Esophagus muscularis mucosa (tissue), 4 donors: ENCODE results near the gene HMGN4. TPM values are rescaled to one million over a fixed set of nuclear protein-coding genes. Genes with fewer than 3 reads are reported as not detected.
"Not testable (repeated sequence)": the region's sequence is repeated elsewhere in the genome, so short reads cannot be mapped to it uniquely, and the experiment has no call there.

Experiments
- DNase-seq: peaks from one replicate; pipeline ENCODE4 v3.0.0-alpha.2; 2017; ENCODE audit errors: extremely low spot score
- H3K27ac ChIP-seq, 4 donors: fragments of 200-600 bp; sonication (generic); replicated peaks in 1 of 4; 1 replicate in 3 of 4; 2 replicates in 1 of 4; pipeline ENCODE4 v1.5.1; 2016 to 2019; ENCODE audit warnings: mild to moderate bottlenecking in 1 of 4
- H3K27me3 ChIP-seq, 4 donors: fragments of 200-600 bp; sonication (generic); one replicate each; pipeline versions ENCODE4 v1.5.1 to v1.6.0; 2016 to 2019
- H3K36me3 ChIP-seq, 4 donors: fragments of 200-600 bp; sonication (generic); one replicate each; pipeline ENCODE4 v1.5.1; 2016 to 2019
- H3K4me1 ChIP-seq, 4 donors: fragments of 200-600 bp; sonication (generic); one replicate each; pipeline ENCODE4 v1.5.1; 2016 to 2019
- H3K4me3 ChIP-seq, 4 donors: fragments of 200-600 bp; sonication (generic); 1 replicate in 2 of 4; 2 replicates in 2 of 4; pipeline ENCODE4 v1.5.1; 2016 to 2019; ENCODE audit warnings: mild to moderate bottlenecking in 4 of 4, moderate library complexity in 1 of 4
- H3K9me3 ChIP-seq, 4 donors: fragments of 200-600 bp; sonication (generic); 1 replicate in 3 of 4; 2 replicates in 1 of 4; pipeline ENCODE4 v1.5.1; 2016 to 2019
- EP300 ChIP-seq: sonication (generic); formaldehyde crosslinking; IDR thresholded peaks from one replicate; pipeline ENCODE4 v1.6.1; 2017; ENCODE audit warnings: antibody characterized with exemption
- POLR2A ChIP-seq: fragments of 450-650 bp; IDR thresholded peaks from one replicate; pipeline ENCODE4 v1.6.1; 2017; ENCODE audit warnings: antibody characterized with exemption, moderate library complexity, mild to moderate bottlenecking, low read depth
- POLR2AphosphoS5 ChIP-seq, 2 donors: sonication (generic); formaldehyde crosslinking; IDR thresholded peaks; one replicate each; pipeline ENCODE4 v1.6.1; 2017; ENCODE audit warnings: antibody characterized with exemption in 2 of 2
- WGBS: methylation state at CpG from one replicate; pipeline ENCODE4 v1.1.5; 2018; 5-methylcytosine and 5-hydroxymethylcytosine counted together
- intact Hi-C: fragments of 100-400 bp; cut with DNase I; formaldehyde crosslinking; loops from one replicate; pipeline ENCODE4 v1.15.1; 2023
- total RNA-seq, 4 donors: library from RNA; depleted of rRNA; stranded (reverse); fragments of >200 nt; gene quantifications; one replicate each; pipeline versions ENCODE4 v1.1.0 to v1.2.1, GENCODE V29; 2016
- TF ChIP-seq, protein P1 (sequence below), 3 experiments: fragments of 200-600 bp in 2 of 3; fragments of 450-650 bp in 1 of 3; sonication (generic) in 2 of 3; IDR thresholded peaks; one replicate each; pipeline ENCODE4 v1.5.1; 2017 to 2019; ENCODE audit warnings: antibody characterized with exemption in 3 of 3, mild to moderate bottlenecking in 2 of 3, moderate library complexity in 1 of 3

Gene HMGN4
- total RNA-seq, 4 donors from 2014 or later = 80.2 to 117 (median 86.5) TPM

DNA sequence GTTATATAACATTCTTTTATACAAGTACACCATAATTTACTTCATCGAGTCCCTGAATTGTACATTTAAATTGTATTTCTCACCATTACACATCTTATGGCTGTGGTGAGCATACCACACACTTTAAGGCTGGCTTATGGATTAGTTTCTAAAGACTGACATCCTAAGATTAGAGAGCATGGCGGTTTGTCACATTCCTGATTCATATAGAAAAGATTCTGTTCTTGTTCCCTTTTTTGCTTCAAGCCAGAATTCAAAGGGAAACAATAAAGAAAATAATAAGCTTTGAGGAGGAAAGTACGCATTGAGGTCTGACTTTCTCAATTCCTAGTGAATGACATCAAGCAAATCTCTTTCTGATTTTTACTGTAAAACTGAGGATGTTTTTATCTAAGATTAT, 35.5 kb upstream of the HMGN4 start:
- intact Hi-C loops = no loop called here
- Histone ChIP-seq H3K27me3 (peaks cover 0 to 37% (median 11%) of the 10 kb centered on the region in 4 donors), H3K27ac (no peak overlapping the region), H3K4me3 (no peak overlapping the region), H3K36me3 (no peaks in the 10 kb centered on the region), H3K4me1 (peaks cover 6 to 12% (median 12%) of the 10 kb centered on the region in 4 donors), H3K9me3 (no peaks in the 10 kb centered on the region)
- DNase-seq = no peak
- 94% methylated on average over 3 of the region's 3 CpGs for WGBS
- TF ChIP-seq POLR2AphosphoS5 (IDR thresholded peaks at IDR 0.05) (no peak), EP300 (no peak), POLR2A (no peak)
- TF ChIP-seq, protein P1, sequence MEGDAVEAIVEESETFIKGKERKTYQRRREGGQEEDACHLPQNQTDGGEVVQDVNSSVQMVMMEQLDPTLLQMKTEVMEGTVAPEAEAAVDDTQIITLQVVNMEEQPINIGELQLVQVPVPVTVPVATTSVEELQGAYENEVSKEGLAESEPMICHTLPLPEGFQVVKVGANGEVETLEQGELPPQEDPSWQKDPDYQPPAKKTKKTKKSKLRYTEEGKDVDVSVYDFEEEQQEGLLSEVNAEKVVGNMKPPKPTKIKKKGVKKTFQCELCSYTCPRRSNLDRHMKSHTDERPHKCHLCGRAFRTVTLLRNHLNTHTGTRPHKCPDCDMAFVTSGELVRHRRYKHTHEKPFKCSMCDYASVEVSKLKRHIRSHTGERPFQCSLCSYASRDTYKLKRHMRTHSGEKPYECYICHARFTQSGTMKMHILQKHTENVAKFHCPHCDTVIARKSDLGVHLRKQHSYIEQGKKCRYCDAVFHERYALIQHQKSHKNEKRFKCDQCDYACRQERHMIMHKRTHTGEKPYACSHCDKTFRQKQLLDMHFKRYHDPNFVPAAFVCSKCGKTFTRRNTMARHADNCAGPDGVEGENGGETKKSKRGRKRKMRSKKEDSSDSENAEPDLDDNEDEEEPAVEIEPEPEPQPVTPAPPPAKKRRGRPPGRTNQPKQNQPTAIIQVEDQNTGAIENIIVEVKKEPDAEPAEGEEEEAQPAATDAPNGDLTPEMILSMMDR (IDR thresholded peaks at IDR 0.05) = no peak

DNA sequence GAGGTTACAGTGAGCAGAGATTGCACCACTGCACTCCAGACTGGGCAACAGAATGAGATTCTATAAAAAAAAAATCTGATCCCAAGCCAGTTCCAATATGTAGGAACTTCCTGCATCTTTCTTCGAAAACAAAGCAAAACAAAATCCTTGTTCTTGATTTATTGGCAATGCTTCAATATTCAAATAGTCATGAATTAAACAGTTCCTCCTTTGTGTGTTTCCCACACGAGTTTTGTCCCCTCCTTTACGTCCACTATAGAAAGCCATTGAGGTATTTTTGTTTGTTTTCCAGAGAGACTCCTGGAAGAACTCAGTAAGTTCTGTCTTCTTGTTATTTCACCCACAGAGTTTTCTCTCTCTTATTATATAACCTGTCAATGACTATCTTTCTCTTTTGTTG, 30.5 kb upstream of the HMGN4 start:
- no peak for DNase-seq
- H3K36me3 ChIP-seq = no peaks in the 10 kb centered on the region
- no peaks in the 10 kb centered on the region for H3K9me3 ChIP-seq
- H3K4me3 ChIP-seq = no peak overlapping the region
- 70% methylated on average over 3 of the region's 3 CpGs for WGBS
- TF ChIP-seq, protein P1 (IDR thresholded peaks at IDR 0.05) = no peak
- TF ChIP-seq EP300 = no peak
- TF ChIP-seq POLR2A = no peak
- no peak for TF ChIP-seq POLR2AphosphoS5 (IDR thresholded peaks at IDR 0.05)
- intact Hi-C loops = no loop called here
- H3K4me1 ChIP-seq = no peaks in the 10 kb centered on the region
- H3K27me3 ChIP-seq = peaks cover 0 to 16% (median 0%) of the 10 kb centered on the region in 4 donors
- no peak overlapping the region for H3K27ac ChIP-seq

DNA sequence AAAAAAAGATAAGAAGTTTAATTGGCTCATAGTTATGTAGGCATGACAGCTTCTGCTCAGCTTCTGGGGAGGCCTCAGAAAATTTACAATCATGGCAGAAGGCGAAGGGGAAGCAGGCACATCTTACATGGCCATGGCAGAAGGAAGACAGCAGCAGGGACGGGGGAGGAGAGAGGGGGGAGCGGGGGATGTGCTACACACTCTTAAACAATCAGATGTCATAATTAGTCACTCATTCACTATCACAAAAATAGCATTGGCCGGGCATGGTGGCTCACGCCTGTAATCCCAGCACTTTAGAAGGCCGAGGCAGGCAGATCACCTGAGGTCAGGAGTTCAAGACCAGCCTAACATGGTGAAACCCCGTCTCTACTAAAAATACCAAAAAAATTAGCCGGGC, 27.1 kb upstream of the HMGN4 start:
- DNase-seq, intact Hi-C loops, H3K36me3 ChIP-seq, H3K4me3 ChIP-seq, H3K27ac ChIP-seq, H3K27me3 ChIP-seq, H3K9me3 ChIP-seq, H3K4me1 ChIP-seq: not testable (repeated sequence)
- WGBS = 88% methylated on average over 8 of the region's 8 CpGs

DNA sequence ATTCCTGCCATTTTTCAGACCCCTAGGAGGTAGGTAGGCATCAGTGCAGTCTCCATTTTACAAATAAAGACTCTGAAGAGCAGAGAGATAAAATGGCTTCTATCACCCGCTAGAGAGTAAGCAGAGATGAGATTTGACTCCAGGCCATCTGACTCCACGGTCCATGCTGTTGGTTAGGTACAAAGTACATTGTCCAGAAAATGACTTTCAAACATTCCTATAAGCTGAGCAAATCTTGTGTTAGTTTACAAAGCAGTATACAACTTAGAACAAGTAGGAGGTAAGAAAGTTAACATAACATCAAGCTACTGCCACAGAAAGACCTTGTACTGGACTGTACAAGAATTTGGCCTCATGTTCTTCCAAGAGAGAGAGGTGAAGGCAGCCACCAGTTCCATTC, 23.2 kb upstream of the HMGN4 start:
- intact Hi-C loops = loop anchor here (5.0 kb wide), 1 partner anchor 38 kb away; no protein-coding TSS in a partner anchor
- WGBS = 88% methylated on average over 2 of the region's 2 CpGs

DNA sequence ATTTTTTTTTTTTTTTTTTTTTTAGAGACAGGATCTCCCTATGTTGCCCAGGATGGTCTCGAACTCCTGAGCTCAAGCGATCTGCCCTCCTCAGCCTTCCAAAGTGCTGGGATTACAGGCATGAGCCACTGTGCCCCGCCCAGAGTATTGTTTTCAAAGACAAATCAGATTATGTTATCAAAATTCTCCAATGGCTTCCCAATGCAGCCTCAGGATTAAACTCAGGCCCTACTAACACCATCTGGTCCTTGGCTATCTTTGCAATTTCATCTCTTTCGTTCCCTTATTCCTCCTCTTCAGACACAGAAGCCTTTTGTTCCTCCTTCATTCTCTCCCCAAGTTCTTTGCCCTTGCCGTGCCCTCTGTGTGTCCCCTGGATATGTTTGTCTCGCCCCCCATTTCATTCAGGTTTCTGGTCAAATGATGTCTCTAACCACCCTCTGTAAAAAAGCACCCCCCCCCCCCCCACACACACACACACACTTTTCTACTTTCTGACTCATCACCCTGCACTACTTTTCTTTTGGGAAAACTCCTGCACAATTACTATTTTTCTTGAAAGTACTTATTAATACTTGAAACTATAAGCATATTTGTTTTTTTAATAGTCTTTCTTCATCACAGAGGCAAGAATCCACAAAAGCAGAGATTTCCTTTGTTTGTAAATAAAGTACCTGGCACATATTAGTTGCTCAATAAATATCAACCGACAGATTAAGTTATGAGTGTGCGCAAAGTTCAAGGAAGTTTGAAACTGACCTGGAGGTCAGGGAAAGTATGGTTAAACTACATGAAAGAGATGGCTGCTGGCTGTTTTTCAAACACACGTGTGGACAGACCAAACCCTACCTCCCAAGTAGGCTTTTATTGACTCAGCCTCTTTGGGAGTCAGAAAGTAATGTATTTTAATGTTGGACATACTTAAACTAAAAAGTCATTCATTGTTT, 21.4 kb upstream of the HMGN4 start:
- H3K9me3 ChIP-seq = no peaks in the 10 kb centered on the region
- H3K4me3 ChIP-seq = no peak overlapping the region
- H3K36me3 ChIP-seq = no peaks in the 10 kb centered on the region
- no peak for DNase-seq
- intact Hi-C loops = loop anchor here (5.0 kb wide), 1 partner anchor 39 kb away; no protein-coding TSS in a partner anchor
- WGBS = 79% methylated on average over 9 of the region's 9 CpGs
- no peaks in the 10 kb centered on the region for H3K27me3 ChIP-seq
- no peak for TF ChIP-seq EP300
- TF ChIP-seq, protein P1 (IDR thresholded peaks at IDR 0.05) = no peak
- no peak for TF ChIP-seq POLR2A
- TF ChIP-seq POLR2AphosphoS5 (IDR thresholded peaks at IDR 0.05) = no peak
- peaks cover 5 to 11% (median 7%) of the 10 kb centered on the region in 4 donors for H3K4me1 ChIP-seq
- no peak overlapping the region for H3K27ac ChIP-seq

More for the DNA sequence above, 23.2 kb upstream of the HMGN4 start:
- DNase-seq = no peak
- H3K27me3 ChIP-seq = no peaks in the 10 kb centered on the region
- H3K27ac ChIP-seq = no peak overlapping the region
- no peaks in the 10 kb centered on the region for H3K36me3 ChIP-seq
- no peak overlapping the region for H3K4me3 ChIP-seq
- no peaks in the 10 kb centered on the region for H3K9me3 ChIP-seq
- H3K4me1 ChIP-seq = peaks cover under 1% of the 10 kb centered on the region in 4 donors
- TF ChIP-seq EP300 (no peak), POLR2A (no peak), POLR2AphosphoS5 (IDR thresholded peaks at IDR 0.05) (no peak)
- TF ChIP-seq, protein P1 (IDR thresholded peaks at IDR 0.05) = no peak
